H1 (cell line): ENCODE measurements around the gene SERPINA10. TPM values are rescaled to one million over a fixed set of nuclear protein-coding genes. Genes with fewer than 3 reads are reported as not detected.

Experiments used
- BACH1 ChIP-seq: IDR thresholded peaks from 2 replicates; pipeline ENCODE4 v1.6.1; 2012; ENCODE audit warnings: low read length, improper control_type of control experiment
- FOSL1 ChIP-seq: IDR thresholded peaks from 2 replicates; pipeline ENCODE4 v1.6.1; 2011; ENCODE audit warnings: mild to moderate bottlenecking, low read depth, low read length, moderate library complexity; ENCODE audit not compliant: insufficient read depth
- GTF2F1 ChIP-seq: IDR thresholded peaks from 2 replicates; pipeline ENCODE4 v1.6.1; 2012; ENCODE audit warnings: low read depth, low read length, improper control_type of control experiment, borderline replicate concordance
- SP2 ChIP-seq: IDR thresholded peaks from 2 replicates; pipeline ENCODE4 v1.6.1; 2012; ENCODE audit warnings: mild to moderate bottlenecking, low read length, inconsistent platforms
- polyA plus RNA-seq, 7 experiments: library from polyadenylated mRNA; depleted of rRNA in 3 of 7; stranded (reverse) in 5 of 7; unstranded in 2 of 7; fragments of >200 nt in 5 of 7; fragments of 200-250 nt in 2 of 7; gene quantifications; 1 replicate in 5 of 7; 2 replicates in 1 of 7; 4 replicates in 1 of 7; pipeline versions ENCODE4 v1.2.1 to v1.2.3, GENCODE V29; 2011 to 2013; ENCODE audit warnings: missing spikeins in 2 of 7, mixed read lengths in 2 of 7
- total RNA-seq: library from RNA; stranded (reverse); fragmentation: NEBNext Ultra II Directional; extraction: Animal tissue kit (Norgen Biotek cat#: 25700); gene quantifications from 2 replicates; pipeline ENCODE4 v1.2.1, GENCODE V29; 2021

SERPINA10 gene
- total and polyA plus RNA-seq, 2 of the 8 experiments (the other 6 are each of a cell fraction or from before 2014, with no cell fraction given), result not detected

DNA sequence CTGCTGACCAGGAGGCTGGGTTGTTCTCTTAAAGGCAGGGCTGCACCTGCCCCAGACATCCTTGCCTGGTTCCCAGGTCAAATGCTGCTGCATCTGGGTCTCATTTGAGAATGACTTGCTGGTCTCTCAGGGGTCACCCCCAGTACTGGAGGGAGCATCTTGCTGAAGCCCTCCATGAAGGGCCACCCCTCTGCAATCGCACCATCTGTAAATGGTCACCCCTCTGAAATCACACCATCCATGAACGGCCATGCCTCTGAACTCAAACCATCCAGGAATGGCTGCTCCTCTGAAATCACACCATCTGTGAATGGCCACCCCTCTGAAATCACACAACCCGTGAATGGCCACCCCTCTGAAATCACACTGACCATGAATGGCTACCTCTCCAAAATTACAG, 37.4 kb upstream of the SERPINA10 start (continued):
- TF ChIP-seq GTF2F1 (no peak), BACH1 (no peak), FOSL1 (no peak), SP2 (no peak)
